Measurements from ENCODE around the gene RCCD1. TPM values are rescaled to one million over a fixed set of nuclear protein-coding genes. Genes with fewer than 3 reads are reported as not detected.

Gene RCCD1
- total and polyA plus RNA-seq, 2 of the 8 experiments (the other 6 are each of a cell fraction or from before 2014, with no cell fraction given), result 9.9 to 18.8 TPM

DNA sequence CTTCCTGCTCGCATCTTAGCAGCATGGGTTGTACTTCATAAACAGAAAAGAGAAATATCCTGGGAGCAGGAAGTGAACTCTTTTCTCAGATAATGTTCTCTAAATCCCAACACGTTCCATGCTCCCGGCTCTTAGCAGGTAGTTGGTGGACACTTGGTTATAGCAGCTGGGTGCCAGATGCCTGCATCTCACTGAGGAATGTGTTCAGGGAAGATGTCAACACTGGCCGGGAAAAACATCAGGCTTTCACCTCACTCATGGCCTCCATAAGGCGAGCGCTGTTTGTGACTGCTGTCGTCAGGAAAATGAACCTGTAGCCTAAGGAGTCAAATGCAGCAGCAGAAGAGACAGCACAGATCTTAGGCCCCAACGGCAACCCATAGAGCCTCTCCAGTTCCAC is 44.1 kb downstream of the RCCD1 start:
- Histone ChIP-seq H3K27ac (ENCODE audit: low read depth, low read length) (no peak overlapping the region), H3K4me2 (ENCODE audit: insufficient read depth in 1 of 2, low read depth in 2 of 2, low read length in 2 of 2) (no peak overlapping the region), H4K8ac (ENCODE audit: extremely low read depth, insufficient read depth, low read length) (no peak overlapping the region), H3K27me3 (replicated peaks in 1 of 4; ENCODE audit: control insufficient read depth in 3 of 4, extremely low read depth in 1 of 4, insufficient read depth in 3 of 4, low read length in 3 of 4) (no peaks in the 10 kb centered on the region), H2BK20ac (ENCODE audit: low read length) (no peak overlapping the region), H2BK15ac (ENCODE audit: low read length) (no peak overlapping the region), H2AFZ (ENCODE audit: low read length) (no peak overlapping the region), H3K9ac (replicated peaks in 1 of 4; ENCODE audit: extremely low read depth in 1 of 4, low read depth in 3 of 4, low read length in 3 of 4) (no peak overlapping the region), H3K79me2 (ENCODE audit: control insufficient read depth in 1 of 2, insufficient read depth in 2 of 2, low read length in 2 of 2) (peaks cover 0 to 15% of the 10 kb centered on the region in 2 experiments; a peak in 2 of 4 replicates), H3K79me1 (ENCODE audit: low read depth, low read length) (no peaks in the 10 kb centered on the region), H3K56ac (replicated peaks; ENCODE audit: insufficient read length, low read depth, low read length) (no peak overlapping the region), H3K23me2 (ENCODE audit: low read depth, low read length) (peaks cover 7% of the 10 kb centered on the region; the same call in 1 of the 2 replicates), H3K4me3 (ENCODE audit: extremely low read depth in 1 of 4, insufficient read depth in 2 of 4, low read depth in 3 of 4, low read length in 4 of 4) (no peak overlapping the region), H3K4me1 (replicated peaks in 1 of 4; ENCODE audit: control insufficient read depth in 3 of 4, insufficient read depth in 4 of 4, low read length in 3 of 4) (peaks cover 0 to 2% (median 0%) of the 10 kb centered on the region in 4 experiments; a peak in 1 of 7 replicates), H2AK5ac (ENCODE audit: low read depth, low read length) (no peak overlapping the region), H4K91ac (replicated peaks; ENCODE audit: insufficient read length, low read length) (no peak overlapping the region), H2BK12ac (ENCODE audit: low read depth, low read length) (no peak overlapping the region), H3K23ac (ENCODE audit: insufficient read length) (no peak overlapping the region), H4K20me1 (replicated peaks in 1 of 2; ENCODE audit: control insufficient read depth in 1 of 2, insufficient read depth in 2 of 2, low read length in 2 of 2) (peaks cover 0 to 4% of the 10 kb centered on the region in 2 experiments), H3K4ac (replicated peaks; ENCODE audit: insufficient read length, low read depth, low read length) (no peak overlapping the region), H2BK120ac (replicated peaks; ENCODE audit: low read depth, low read length) (no peak overlapping the region), H4K5ac (ENCODE audit: insufficient read length, low read depth, low read length) (no peak overlapping the region), H3K18ac (ENCODE audit: extremely low read depth, low read length) (no peak overlapping the region), H2BK5ac (ENCODE audit: low read depth, low read length) (no peak overlapping the region), H3K36me3 (ENCODE audit: control insufficient read depth in 2 of 4, insufficient read depth in 4 of 4, low read length in 3 of 4) (peaks cover 7 to 45% (median 32%) of the 10 kb centered on the region in 4 experiments), H3K14ac (ENCODE audit: insufficient read length) (no peak overlapping the region), H3K9me3 (ENCODE audit: insufficient read depth in 2 of 2, low read depth in 1 of 2, low read length in 1 of 2) (no peaks in the 10 kb centered on the region)
- DNase-seq (ENCODE audit: low read depth in 1 of 2, low spot score in 2 of 2) (no peak), FAIRE-seq (no peak)
- WGBS, 2 experiments (ENCODE audit: extremely low coverage in 1 of 2, insufficient coverage in 1 of 2, insufficient read length in 1 of 2, insufficient replicate concordance in 2 of 2, low coverage in 1 of 2, low lambda C conversion rate in 2 of 2, missing lambda C conversion rate in 1 of 2), result 92% methylated on average over 8 of the region's 8 CpGs; no CpG with 5 or more reads in 1 of the 2 experiments
- CTCF ChIA-PET (ENCODE audit: partially characterized antibody), result no interaction called here
- POLR2A ChIA-PET (ENCODE audit: partially characterized antibody), result no interaction called here
- TF ChIP-seq YY1 (IDR thresholded peaks at IDR 0.05; ENCODE audit: low read depth, low read length) (no peak), RXRA (IDR thresholded peaks at IDR 0.05; ENCODE audit: insufficient read depth, low read depth, low read length) (no peak), BCL11A (IDR thresholded peaks at IDR 0.05; ENCODE audit: low read depth in 2 of 2, low read length in 2 of 2) (no peak), POLR2AphosphoS5 (IDR thresholded peaks at IDR 0.05; ENCODE audit: low read depth, low read length) (no peak), KDM1A (IDR thresholded peaks at IDR 0.05; ENCODE audit: borderline replicate concordance, low read length) (no peak), RBBP5 (IDR thresholded peaks at IDR 0.05; ENCODE audit: borderline replicate concordance, low read depth, low read length) (no peak), SIRT6 (IDR thresholded peaks at IDR 0.05; ENCODE audit: low read length) (no peak), TAF1 (IDR thresholded peaks at IDR 0.05; ENCODE audit: low read depth, low read length) (no peak), FOSL1 (IDR thresholded peaks at IDR 0.05; ENCODE audit: insufficient read depth, low read depth, low read length) (no peak)

Data from H1 (cell line).